HCT116 (cell line): ENCODE measurements around the gene NCLN.

Experiments used
- CEBPB ChIP-seq: IDR thresholded peaks from 2 replicates; pipeline ENCODE4 v1.6.1; 2012; ENCODE audit warnings: low read depth
- CTCF ChIP-seq, 3 experiments: fragments of 200-600 bp in 1 of 3; sonication (generic) in 1 of 3; IDR thresholded peaks in 2 of 3; conservative IDR thresholded peaks in 1 of 3; 2 replicates each; pipeline ENCODE4 v1.5.1; 2012 to 2017; ENCODE audit warnings: low read depth in 2 of 3, low read length in 2 of 3, antibody characterized with exemption in 1 of 3, borderline replicate concordance in 1 of 3, control low read depth in 1 of 3, mild to moderate bottlenecking in 1 of 3, mixed read lengths in 1 of 3, mixed run types in 1 of 3, moderate library complexity in 1 of 3; ENCODE audit not compliant: insufficient read depth in 1 of 3
- EZH2 ChIP-seq: fragments of 200-600 bp; sonication (generic); IDR thresholded peaks from 2 replicates; pipeline ENCODE4 v1.6.1; 2017; ENCODE audit warnings: antibody characterized with exemption, mixed run types
- EZH2phosphoT487 ChIP-seq: fragments of 200-600 bp; IDR thresholded peaks from 2 replicates; pipeline ENCODE4 v1.6.1; 2018; ENCODE audit warnings: antibody characterized with exemption, borderline replicate concordance
- MAX ChIP-seq: IDR thresholded peaks from 2 replicates; pipeline ENCODE4 v1.6.1; 2012
- REST ChIP-seq: IDR thresholded peaks from 2 replicates; pipeline ENCODE4 v1.6.1; 2012; ENCODE audit warnings: low read depth
- SIN3A ChIP-seq: IDR thresholded peaks from 2 replicates; pipeline ENCODE4 v1.6.1; 2012; ENCODE audit warnings: low read depth
- ZNF274 ChIP-seq: fragments of 200-500 bp; sonication (Bioruptor generic); IDR thresholded peaks from 2 replicates; pipeline ENCODE4 v1.6.1; 2014; ENCODE audit warnings: mild to moderate bottlenecking, low read depth, low read length, inconsistent platforms

- no peak for TF ChIP-seq CTCF (IDR thresholded peaks at IDR 0.05 in 2 of 3, conservative IDR thresholded peaks at IDR 0.05 in 1 of 3; ENCODE audit: borderline replicate concordance in 1 of 3, insufficient read depth in 1 of 3, low read depth in 2 of 3, low read length in 2 of 3)
- no peak for TF ChIP-seq EZH2phosphoT487
- TF ChIP-seq REST = no peak
- no peak for TF ChIP-seq EZH2
- no peak for TF ChIP-seq CEBPB
- no peak for TF ChIP-seq MAX
- TF ChIP-seq ZNF274 = no peak
- no peak for TF ChIP-seq SIN3A
These were observed 7.8 kb downstream of the NCLN start for GRCh38 chr19:3193256-3194105.
